HG03439 (cell line): ENCODE results near the gene VPS37B.
A peak's percentile ranks its signal among the peaks of the same experiment; 100 is the strongest.
"Not testable (repeated sequence)": the region's sequence is repeated elsewhere in the genome, so short reads cannot be mapped to it uniquely, and the experiment has no call there.

Experiments
- ATAC-seq: cut with Tn5 transposase; IDR thresholded peaks from one replicate; pipeline ENCODE4 v1.9.1; 2021; ENCODE audit warnings: mild to moderate bottlenecking, moderate library complexity; ENCODE audit not compliant: unreplicated experiment

The VPS37B gene

DNA sequence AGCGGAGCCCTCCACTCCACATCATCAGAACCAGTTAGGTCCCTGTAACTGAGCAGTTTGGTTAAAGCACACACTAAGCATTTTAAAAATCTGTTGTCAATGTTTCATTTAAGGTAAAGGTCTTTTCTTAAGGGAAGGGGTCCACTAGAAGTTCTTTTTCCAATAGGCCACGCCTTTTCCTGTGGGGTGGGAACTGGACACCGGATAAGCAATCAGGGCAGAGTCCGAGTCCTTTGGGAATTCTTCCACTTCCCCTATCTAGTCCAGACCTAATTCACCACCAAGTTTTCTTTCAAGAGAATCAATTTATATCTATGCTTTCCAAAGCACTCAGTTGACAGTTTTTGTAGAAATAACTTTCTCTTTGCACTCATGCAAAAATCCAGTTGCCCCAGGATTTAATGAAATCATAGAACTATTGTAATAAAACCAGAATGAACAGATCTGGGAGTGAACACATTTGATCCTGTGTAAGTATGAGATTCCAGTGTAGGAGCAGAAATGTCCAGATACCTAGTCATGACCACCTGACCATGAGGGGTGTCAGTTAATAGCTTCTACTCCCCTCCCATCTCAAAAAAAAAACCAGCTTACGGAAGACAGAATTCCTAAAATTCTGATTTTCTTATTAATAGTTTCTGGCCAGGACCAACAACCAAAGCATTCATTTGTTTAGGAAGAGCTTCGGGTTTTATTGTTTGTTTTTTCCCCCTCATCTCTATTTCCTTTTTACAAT lies 11.7 kb downstream of the VPS37B start:
- ATAC-seq = no peak

DNA sequence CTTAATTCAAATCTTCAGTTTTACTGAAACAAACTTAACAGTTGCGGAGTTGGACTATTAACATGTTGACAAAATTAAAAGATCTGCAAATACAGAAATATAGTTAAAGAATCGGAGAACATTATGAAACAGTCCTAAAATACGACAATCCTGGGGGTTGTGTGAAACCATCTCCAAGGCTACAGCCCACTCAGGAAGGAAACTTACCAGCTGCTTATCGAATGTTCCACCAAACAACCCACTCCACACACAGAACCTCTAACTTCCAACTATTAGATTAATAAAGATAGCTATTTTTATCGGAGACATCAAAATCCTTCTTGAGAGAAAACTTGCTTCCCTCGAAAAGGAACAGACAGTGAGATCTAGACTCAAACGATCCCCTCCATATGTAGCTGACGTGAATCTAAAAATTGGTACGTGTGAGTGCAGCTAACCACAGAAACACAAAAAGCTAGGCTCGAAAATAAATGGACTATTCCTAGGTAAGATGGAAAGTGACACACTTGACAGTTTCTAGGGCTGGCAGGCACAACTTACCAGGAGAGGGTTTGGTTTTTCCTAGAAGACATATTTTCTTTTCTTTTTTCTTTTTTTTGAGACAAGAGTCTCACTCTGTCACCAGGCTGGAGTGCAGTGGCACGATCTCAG lies 12.9 kb downstream of the VPS37B start:
- ATAC-seq = no peak

DNA sequence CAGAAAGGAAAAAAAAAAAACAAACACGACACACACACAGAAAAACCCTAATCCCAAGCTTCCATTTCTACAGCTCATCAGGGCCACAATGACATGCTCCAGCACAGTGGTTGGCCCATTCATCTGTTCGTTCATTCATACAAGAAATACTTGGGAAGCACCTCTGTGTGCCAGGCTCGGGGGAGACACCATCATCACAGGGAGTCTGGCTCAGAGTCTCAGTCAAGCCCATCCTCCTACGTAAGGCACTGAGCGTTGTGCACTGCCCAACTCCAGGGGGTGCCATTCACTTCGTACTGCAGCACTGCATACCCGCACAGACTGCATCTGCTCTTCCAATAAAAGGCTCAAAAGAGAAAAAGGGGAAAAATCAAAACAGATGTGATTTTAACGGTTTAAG lies 15.3 kb downstream of the VPS37B start:
- ATAC-seq = no peak

DNA sequence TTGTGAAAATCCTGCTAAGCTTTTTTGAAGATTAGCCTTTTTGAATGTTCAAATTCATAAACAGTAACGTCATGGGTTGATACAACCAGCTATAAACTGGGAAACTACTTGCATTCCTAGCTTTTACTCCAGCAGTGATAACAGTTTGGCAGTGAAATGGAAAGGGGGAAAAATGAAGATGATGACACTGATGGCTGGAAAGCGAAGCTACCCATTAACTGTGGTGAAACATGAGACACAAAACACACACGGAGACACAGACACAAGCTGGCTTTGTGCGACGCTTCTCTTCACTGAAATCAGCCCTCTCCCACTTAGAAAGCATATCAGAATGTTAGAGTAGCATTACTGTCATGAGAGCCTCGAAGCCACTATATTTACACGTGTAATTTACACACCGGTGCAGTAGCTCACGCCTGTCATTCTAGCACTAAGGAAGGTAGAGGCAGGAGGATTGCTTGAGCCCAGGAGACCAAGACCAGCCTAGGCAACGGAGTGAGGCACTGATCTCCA lies 15.7 kb downstream of the VPS37B start:
- no peak for ATAC-seq

DNA sequence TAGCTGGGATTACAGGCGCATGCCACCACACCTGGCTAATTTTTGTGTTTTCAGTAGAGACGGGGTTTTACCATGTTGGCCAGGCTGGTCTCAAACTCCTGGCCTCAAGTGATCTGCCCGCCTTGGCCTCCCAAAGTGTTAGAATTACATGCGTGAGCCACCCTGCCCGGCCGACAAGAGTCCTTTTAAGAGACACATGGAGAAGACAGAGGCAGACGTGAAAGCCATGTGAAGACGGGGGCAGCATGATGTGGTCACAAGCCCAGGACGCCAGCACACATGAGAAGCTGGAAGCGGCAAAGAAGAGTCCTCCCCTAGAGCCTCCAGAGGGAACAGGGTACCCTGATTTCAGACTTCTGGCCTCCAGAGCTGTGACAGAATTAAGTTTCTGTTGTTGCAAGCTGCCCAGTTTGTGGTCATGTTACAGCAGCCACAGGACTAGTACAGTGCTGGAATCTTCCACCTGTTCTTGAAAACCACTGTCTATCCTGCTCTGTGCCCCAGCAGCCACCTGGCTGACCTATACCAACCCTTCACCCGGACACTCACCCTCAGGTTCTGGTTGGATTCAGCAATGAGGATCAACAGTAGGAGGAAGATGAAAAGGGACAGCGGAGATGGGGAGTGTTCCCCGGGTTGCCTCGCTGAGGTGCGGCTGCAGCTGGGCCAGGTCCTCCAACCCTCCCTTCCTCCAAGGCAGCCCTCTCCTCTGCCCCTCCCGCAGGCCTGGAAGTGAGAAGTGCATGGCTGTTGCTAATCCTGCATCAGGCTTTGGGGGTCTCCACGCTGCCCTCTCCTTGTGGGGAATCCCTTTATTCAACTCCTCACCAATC lies 16.9 kb downstream of the VPS37B start:
- no peak for ATAC-seq

DNA sequence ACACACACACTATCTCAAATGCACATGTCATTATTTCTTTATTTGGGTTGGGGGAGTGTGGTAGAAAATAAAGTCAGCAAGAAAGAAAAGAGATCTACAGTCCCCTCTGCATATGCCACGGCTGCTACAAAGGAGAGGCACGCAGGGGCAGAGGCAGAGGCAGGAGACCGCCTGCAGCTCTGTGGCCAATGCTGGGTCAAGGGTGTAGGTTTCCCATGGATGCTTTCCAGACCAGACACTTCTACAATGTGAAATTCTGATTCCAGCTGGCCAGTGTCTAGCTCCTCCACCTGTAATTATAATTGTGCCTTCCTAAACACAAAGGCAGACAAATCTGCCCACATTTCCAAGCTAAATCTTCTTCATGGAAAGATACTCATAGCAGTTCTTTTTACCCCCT lies 19.2 kb downstream of the VPS37B start:
- no peak for ATAC-seq

DNA sequence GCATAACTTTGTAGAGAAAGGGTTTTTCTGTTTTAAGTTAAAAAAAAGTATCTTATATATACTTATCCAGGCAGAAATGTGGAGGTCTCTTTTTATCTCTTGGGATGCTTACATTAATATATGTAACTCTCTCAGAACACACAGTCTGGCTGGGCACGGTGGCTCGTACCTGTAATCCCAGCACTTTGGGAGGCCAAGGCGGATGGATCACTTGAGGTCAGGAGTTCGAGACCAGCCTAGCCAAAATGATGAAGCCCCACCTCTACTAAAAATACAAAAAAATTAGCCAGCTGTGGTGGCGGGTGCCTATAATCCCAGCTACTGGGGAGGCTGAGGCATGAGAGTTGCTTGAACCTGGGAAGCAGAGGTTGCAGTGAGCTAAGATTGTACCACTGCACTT lies 19.6 kb downstream of the VPS37B start:
- not testable (repeated sequence) for ATAC-seq

DNA sequence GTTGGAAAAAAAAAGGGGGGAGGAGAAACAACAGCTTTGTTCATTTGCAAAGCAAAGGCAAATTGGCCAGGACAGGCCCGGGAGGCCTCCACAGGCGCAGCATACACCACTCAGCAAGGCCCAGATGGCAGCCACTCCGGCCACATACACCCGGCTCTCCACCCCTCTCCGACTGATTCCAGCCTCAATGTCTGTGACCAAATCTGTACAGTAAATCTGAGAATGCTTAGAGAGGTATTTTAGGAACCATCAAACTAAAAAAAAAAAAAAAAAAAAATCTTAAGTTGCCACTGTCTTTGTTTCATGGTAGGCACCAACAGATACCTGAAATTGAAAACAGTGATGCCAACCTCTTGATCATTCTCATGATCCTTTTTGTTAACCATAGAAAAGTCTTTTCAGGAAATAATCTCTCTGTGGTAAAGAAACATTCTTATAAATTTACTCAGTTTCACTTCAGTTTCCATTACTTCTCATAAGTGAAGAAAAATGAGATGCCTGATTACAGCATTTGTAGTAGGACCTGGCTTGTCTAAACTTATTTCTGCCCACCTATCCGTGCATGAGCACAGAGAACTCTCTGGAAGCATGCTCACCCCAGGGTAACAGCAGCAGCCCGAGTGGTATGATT lies 20.2 kb downstream of the VPS37B start:
- ATAC-seq = peak; percentile 57

DNA sequence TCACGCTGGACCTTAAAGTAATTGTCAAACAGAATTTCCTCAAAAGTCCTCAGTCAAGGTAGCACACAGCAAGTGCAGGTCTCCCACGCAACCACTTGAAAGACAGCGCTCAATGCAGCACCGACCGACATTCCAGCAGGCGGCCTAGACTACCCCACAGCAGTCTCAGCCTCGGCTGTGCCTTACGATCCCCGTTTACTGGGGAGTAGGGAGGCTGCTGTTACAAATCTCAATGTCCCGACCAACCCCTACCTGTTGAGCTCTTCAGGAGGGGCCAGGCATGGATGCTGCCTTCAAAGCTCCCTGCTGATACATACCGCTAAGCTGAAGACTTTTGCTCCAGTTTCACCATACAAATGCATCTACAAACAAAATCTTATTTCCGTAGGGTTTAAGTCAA lies 21.8 kb downstream of the VPS37B start:
- no peak for ATAC-seq

DNA sequence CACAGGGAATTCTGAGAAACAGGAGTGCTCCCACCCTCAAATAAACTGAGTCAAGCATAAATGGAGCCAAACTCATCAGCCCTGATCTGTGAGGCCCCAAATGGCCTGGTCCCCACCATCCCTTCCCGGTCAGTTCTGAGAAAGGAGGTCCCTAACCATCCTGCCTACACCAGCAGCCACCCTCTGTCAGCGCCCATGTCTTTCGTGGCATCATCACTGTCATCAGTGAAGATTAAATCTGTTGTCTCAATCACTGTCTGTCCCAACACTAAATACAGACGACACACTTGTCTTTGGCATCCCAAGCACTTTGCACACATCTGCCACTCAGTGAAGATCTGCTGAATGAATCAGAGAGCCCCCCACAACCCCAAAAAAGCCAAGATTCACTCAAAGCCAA lies 22.4 kb downstream of the VPS37B start:
- no peak for ATAC-seq

DNA sequence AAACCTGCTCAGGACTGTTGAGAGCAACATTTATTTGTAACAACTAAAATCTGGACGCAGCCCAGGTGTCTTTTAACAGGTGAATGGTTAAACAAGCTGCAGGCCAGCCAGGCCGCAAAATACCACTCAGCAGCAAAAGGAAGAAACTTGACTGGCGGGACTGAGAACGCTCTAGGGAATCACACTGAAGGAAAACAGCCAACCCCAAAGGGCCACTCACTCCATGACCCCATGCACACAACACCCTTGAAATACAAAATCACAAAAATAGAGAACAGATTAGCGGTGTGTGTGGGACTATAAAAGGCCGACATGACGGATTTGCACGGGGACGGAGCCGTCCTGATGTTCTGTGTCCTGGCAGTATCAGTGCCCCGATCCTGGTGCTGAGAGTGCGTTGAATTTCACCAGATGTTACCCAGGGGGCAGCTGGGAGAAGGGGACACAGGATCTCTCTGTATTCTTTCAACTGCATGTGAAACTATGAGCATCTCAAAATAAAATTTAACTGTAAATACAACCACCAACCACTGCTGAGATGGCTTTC lies 23.0 kb downstream of the VPS37B start:
- no peak for ATAC-seq

DNA sequence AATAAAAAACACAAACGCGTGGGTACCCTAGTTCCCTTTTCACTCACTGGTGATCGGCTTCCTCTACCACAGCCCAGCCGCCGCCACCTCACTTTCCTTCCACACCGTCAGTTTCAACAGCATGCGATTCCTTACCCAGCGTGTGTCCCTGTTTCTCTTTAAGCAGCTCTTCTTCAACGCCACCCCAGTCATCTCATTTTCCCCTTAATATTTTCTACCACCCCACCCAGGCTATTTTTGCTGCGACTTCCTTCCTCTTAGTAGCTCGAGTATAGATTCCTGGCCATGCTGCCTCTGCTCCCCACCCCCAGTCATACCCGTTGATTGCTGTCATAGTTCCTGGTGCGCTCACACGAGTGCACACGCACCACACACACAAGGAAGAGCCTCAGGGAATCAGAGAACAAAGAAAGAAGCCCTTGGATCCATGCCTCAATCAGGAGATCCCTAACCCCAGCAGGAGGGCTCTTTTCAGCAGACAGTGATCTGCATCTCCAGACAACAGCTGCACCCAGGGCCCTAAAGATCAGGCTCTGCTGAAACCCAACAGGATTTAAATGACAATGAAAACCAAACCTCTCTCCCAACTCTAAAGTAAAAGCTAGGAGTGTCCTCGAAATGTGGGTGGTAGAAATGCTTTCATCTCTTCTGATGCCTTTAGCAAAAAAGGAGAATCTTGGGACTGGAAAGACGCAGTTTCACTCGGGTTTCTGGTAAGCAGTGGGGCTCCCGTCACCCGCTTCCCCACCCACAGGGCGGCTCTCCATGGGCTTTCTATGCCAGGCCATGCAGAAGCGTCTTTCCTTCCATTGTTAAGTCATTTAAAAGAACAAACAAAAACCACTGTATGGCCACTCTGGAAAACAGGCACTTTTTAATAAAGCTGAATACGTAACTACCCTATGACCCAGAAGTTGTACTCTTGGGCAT lies 23.8 kb downstream of the VPS37B start:
- ATAC-seq = no peak

DNA sequence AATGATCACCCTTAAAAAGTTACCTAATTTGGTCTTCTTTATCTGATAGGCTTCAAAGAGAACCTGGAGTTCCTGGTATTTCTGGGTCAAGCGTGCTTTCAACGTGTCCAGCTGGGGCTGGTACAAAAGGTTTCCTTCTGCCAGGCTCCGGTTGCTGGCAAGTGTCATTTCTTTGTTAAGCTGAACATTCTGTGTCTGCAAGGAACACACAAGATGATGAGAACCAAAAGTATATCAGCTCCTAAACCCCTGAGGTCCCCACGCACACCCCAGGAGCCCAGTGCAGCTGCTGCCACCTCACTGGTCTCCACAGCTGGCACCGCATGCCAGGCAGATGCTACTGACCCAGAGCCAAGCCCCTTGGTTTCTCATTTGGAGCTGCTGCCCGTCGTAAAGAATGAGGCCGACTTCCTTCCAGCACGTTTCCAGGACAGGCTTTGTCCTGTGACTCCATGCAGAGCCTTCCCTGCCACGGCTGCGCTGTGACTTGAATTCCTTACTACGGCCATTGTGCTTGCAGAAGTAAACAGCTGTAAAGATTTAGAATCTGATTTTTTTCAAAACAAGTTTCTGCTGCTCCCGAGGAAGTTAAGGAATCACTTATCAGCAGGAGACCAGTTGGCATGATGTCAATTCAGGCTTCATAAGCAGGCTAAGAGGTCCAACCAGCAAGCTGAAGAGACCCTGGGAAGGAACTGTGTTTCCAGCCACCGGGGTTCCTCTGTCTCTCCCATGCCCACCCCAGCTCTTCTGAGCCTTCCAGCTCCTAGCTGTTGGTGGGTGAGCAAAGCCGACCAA lies 24.9 kb downstream of the VPS37B start:
- ATAC-seq = no peak

DNA sequence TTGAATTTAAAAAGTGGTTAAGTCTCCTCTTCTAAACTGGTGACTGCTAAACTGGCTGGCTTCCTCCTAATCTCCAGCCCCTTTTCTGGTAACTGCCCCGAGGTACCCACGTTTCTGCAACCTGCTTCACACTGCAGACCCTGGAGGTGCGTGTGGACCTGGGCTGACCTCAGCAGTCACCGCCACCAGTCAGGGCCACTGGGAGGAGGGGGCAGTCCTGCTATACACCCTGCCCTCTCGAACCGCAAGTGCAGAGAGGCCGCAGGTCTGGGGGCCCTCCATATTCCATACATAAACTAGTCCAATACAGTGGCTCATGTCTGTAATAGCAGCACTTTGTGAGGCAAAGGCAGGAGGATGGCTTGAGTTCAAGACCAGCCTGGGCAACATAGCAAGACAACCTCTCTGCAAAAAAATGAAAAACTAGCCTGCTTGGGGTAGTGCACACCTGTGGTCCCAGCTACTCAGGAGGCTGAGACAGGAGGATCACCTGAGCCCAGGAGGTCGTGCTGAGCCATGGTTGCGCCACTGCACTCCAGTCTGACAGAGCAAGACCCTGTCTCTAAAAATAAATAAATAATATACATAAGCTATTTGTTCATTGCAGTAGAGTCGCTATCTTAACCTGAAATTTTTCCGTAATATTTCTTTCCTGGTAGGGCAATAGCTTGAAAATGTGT lies 25.6 kb downstream of the VPS37B start:
- no peak for ATAC-seq

DNA sequence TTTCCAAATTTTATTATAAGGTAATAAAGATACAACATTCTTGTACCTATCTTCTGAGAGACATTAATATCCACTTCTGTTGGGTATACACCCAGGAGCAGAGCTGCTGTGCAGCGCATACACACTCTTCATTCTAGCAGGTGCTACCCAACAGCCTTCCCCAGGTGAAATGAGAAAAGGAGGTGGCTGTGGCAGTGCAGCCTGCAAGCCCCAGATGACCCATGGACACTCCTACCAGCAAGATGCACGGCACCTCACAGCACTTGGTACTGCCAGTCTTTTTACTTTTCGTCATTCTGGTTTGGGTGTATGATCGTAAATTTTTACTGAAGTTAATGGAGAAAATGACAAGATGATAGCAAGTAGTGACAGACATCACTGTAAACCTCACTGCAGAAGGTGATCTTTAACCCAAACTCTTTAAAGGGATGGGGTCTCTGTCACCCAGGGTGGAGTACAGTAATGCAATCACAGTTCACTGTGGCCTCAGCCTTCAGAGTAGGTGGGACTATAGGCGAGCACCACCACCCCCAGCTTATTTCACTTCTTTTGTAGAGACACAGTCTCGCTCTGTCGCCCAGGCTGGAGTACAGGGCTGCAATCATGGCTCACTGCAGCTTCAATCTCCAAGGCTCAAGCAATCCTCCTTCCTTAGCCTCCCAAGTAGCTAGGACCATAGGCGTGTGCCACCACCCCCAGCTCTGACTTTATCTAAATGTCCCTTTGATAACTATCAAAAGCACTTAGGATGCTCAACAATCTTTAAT lies 26.5 kb downstream of the VPS37B start:
- no peak for ATAC-seq

DNA sequence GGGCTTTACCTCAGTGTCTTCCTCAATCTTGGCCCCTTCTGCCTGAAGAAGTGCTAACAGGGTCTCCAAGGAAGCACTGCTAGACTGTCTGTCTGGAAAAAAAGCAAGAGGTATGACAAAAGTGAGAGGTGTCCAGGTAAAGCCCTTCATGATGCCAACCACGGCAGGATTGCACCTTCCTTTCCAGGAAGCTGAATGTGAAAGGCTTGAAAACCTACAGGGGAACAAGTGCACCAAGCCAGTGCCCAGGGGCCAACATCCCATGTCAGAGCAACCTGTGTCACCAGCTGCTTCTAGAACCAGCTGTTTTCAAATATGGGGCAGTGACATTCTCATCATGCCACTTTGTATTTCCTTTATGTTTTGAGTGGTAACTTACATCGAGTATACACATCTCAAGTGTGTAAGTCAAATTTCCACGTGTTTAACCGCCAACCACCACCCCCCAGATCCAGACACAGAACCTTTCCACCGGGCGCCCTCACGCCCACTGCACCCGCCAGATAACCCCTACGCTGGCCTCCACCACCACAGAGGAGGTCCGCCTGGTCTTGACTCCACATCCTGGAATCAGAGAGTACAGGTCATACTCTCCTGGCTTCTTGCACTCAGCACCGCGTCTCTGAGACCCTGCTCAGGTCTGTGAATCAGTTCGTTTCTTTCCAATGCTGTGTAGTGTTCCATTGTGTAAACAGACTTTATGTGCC lies 27.3 kb downstream of the VPS37B start:
- no peak for ATAC-seq
